Measurements from ENCODE around the gene SERF2.

GRCh38 chr15:43748376-43748775 lies 43.7 kb upstream of the SERF2 start:
- TF ChIP-seq EZH2phosphoT487 (IDR thresholded peaks at IDR 0.05; ENCODE audit: insufficient read depth, low read depth) (no peak), EZH2 (IDR thresholded peaks at IDR 0.05; ENCODE audit: insufficient read depth, poor library complexity, severe bottlenecking) (no peak)

Data from GM23248 (cell line).